ENCODE measurements around the gene SRPK1.

SRPK1 gene

GRCh38 chr6:35810971-35811698 lies 109.8 kb downstream of the SRPK1 start:
- no peak for DNase-seq
- Histone ChIP-seq H4K20me1 (ENCODE audit: insufficient read depth, low read length) (no peaks in the 10 kb centered on the region), H3K9me2 (replicated peaks; ENCODE audit: insufficient read depth, low read length) (no peaks in the 10 kb centered on the region), H3K27ac (ENCODE audit: low read length) (no peak overlapping the region), H3K9me3 (replicated peaks; ENCODE audit: insufficient read depth, low read length) (no peaks in the 10 kb centered on the region), H3K4me1 (ENCODE audit: low read length) (no peaks in the 10 kb centered on the region), H2AFZ (ENCODE audit: low read length) (no peak overlapping the region), H3K4me2 (ENCODE audit: low read depth, low read length) (no peak overlapping the region), H3K36me3 (replicated peaks; ENCODE audit: insufficient read depth, low read length) (no peaks in the 10 kb centered on the region), H3K79me2 (ENCODE audit: low read length) (no peaks in the 10 kb centered on the region), H3K27me3 (replicated peaks; ENCODE audit: insufficient read depth, low read length) (0 out of 2 replicates have a peak, but pooled peaks cover 4% of the 10 kb centered on the region), H3F3A (ENCODE audit: insufficient read depth, low read length) (no peaks in the 10 kb centered on the region), H3K4me3 (ENCODE audit: low read length) (no peak overlapping the region), H3K9ac (ENCODE audit: low read length) (no peak overlapping the region)
- TF ChIP-seq EZH2 (optimal IDR thresholded peaks at IDR 0.05; ENCODE audit: low read depth, low read length) (no peak), CTCF (IDR thresholded peaks at IDR 0.05; ENCODE audit: low read length) (no peak), EZH2phosphoT487 (IDR thresholded peaks at IDR 0.05; ENCODE audit: low read length) (no peak)

- no peaks in the 10 kb centered on the region for H3F3A ChIP-seq (ENCODE audit: insufficient read depth, low read length)
These were observed 111.1 kb downstream of the SRPK1 start for GRCh38 chr6:35809809-35810208.

GRCh38 chr6:35808688-35809087 lies 112.2 kb downstream of the SRPK1 start:
- no peaks in the 10 kb centered on the region for H4K20me1 ChIP-seq (ENCODE audit: insufficient read depth, low read length)
- H3K9me3 ChIP-seq (replicated peaks; ENCODE audit: insufficient read depth, low read length): no peaks in the 10 kb centered on the region
- no peaks in the 10 kb centered on the region for H3K36me3 ChIP-seq (replicated peaks; ENCODE audit: insufficient read depth, low read length)
- no peak overlapping the region for H3K27ac ChIP-seq (ENCODE audit: low read length)
- no peak overlapping the region for H3K4me2 ChIP-seq (ENCODE audit: low read depth, low read length)
- no peak overlapping the region for H3K4me3 ChIP-seq (ENCODE audit: low read length)
- no peaks in the 10 kb centered on the region for H3K79me2 ChIP-seq (ENCODE audit: low read length)
- no peaks in the 10 kb centered on the region for H3K9me2 ChIP-seq (replicated peaks; ENCODE audit: insufficient read depth, low read length)
- H3F3A ChIP-seq (ENCODE audit: insufficient read depth, low read length): no peaks in the 10 kb centered on the region
- H3K9ac ChIP-seq (ENCODE audit: low read length): no peak overlapping the region
- no peaks in the 10 kb centered on the region for H3K4me1 ChIP-seq (ENCODE audit: low read length)
- 0 out of 2 replicates have a peak, but pooled peaks cover 4% of the 10 kb centered on the region for H3K27me3 ChIP-seq (replicated peaks; ENCODE audit: insufficient read depth, low read length)
- TF ChIP-seq EZH2phosphoT487 (IDR thresholded peaks at IDR 0.05; ENCODE audit: low read length) (no peak), EZH2 (optimal IDR thresholded peaks at IDR 0.05; ENCODE audit: low read depth, low read length) (no peak), CTCF (IDR thresholded peaks at IDR 0.05; ENCODE audit: low read length) (no peak)
- no peak overlapping the region for H2AFZ ChIP-seq (ENCODE audit: low read length)
- no peak for DNase-seq

More at GRCh38 chr6:35809809-35810208, 111.1 kb downstream of the SRPK1 start:
- Histone ChIP-seq H3K9ac (ENCODE audit: low read length) (no peak overlapping the region), H3K4me3 (ENCODE audit: low read length) (no peak overlapping the region), H2AFZ (ENCODE audit: low read length) (no peak overlapping the region), H3K27ac (ENCODE audit: low read length) (no peak overlapping the region), H3K4me1 (ENCODE audit: low read length) (no peaks in the 10 kb centered on the region), H4K20me1 (ENCODE audit: insufficient read depth, low read length) (no peaks in the 10 kb centered on the region), H3K36me3 (replicated peaks; ENCODE audit: insufficient read depth, low read length) (no peaks in the 10 kb centered on the region), H3K9me2 (replicated peaks; ENCODE audit: insufficient read depth, low read length) (no peaks in the 10 kb centered on the region), H3K9me3 (replicated peaks; ENCODE audit: insufficient read depth, low read length) (no peaks in the 10 kb centered on the region), H3K27me3 (replicated peaks; ENCODE audit: insufficient read depth, low read length) (0 out of 2 replicates have a peak, but pooled peaks cover 4% of the 10 kb centered on the region), H3K4me2 (ENCODE audit: low read depth, low read length) (no peak overlapping the region), H3K79me2 (ENCODE audit: low read length) (no peaks in the 10 kb centered on the region)
- no peak for TF ChIP-seq CTCF (IDR thresholded peaks at IDR 0.05; ENCODE audit: low read length)
- no peak for TF ChIP-seq EZH2 (optimal IDR thresholded peaks at IDR 0.05; ENCODE audit: low read depth, low read length)
- TF ChIP-seq EZH2phosphoT487 (IDR thresholded peaks at IDR 0.05; ENCODE audit: low read length): no peak
- no peak for DNase-seq
